Measurements from ENCODE around the gene FSD1L. TPM values are rescaled to one million over a fixed set of nuclear protein-coding genes. Genes with fewer than 3 reads are reported as not detected.
A peak's percentile ranks its signal among the peaks of the same experiment; 100 is the strongest.
"Not testable (repeated sequence)": the region's sequence is repeated elsewhere in the genome, so short reads cannot be mapped to it uniquely, and the experiment has no call there.

FSD1L gene
- total RNA-seq, 1 donor, result 1.7 TPM

DNA sequence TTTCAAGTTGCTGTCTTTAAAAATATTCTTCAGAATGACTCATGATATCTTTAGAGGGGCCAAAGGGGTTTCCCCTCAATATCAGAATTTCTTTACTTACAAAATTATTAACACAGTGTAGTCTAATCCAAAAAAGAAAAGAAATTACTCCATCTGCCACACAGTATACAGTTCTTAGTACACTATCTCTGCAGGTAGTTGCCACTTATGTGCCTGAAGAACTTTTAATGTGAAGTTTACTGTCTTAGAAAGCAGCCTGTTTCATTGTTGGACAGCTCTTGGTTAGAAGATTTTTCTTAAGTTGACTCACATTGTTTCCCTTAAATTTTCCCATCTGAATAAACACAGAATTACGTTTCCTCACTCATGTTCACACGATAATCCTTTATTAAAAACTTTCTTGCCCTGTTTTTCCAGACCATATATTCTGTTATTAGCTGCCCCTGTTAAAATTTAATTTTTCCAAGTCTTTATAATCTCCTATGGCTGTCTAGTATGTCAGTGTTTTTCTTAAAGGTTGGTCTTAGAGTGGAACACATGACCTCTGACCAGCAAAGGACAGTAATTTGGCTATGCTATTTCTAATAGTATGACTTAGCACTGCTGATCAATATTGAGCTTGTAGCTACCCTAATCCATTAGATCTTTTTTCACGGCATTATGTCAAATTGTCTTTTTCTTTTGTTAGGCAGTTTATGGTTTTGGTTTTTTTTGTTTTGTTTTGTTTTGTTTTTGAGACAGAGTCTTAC lies 88.3 kb downstream of the FSD1L start:
- Histone ChIP-seq H3K9me3 (ENCODE audit: low read depth, low read length) (no peaks in the 10 kb centered on the region), H3K27me3 (ENCODE audit: insufficient read depth, low read length) (no peaks in the 10 kb centered on the region), H3K4me3 (ENCODE audit: low read length) (no peak overlapping the region), H3K4me1 (ENCODE audit: insufficient read depth, low read length) (no peaks in the 10 kb centered on the region)

DNA sequence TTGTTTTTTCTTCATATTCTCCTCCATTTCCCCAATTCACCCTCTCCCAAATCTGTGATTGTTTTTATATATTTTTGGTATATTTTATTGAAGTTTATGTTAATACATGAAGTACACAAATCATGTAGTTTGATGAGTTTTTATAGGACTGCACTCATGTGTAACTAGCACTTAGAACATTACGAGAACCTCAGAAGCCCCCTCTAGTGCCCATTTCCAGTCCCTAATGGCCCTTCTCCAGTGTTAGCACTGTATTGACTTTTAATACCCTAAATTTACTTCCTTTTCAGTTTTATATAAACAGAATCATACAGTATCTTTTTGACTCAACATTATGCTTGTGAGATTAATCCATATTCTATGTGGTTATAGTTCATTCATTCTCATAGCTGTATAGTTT lies 91.6 kb downstream of the FSD1L start:
- Histone ChIP-seq H3K27me3 (ENCODE audit: insufficient read depth, low read length) (no peaks in the 10 kb centered on the region), H3K4me1 (ENCODE audit: insufficient read depth, low read length) (no peaks in the 10 kb centered on the region), H3K9me3 (ENCODE audit: low read depth, low read length) (no peaks in the 10 kb centered on the region), H3K4me3 (ENCODE audit: low read length) (no peak overlapping the region)

DNA sequence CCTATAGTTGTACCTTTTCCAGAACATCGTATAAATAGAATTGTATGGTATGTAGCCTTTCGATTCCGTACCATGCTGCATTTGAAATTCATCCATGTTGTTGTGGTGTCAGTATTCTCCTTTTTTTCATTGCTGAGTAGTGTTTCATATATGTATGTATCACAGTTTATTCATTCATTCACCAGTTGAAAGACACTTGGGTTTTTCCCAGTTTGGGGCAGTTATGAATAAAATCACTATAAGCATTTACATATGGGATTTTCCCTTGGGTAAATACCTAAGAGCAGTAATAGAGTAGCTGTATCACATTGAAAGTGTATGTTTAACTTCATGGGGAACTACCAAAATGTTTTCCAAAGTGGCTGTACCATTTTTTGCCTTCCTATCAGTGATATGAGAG lies 94.0 kb downstream of the FSD1L start:
- Histone ChIP-seq H3K9me3 (ENCODE audit: low read depth, low read length) (no peaks in the 10 kb centered on the region), H3K27me3 (ENCODE audit: insufficient read depth, low read length) (no peaks in the 10 kb centered on the region), H3K4me1 (ENCODE audit: insufficient read depth, low read length) (no peaks in the 10 kb centered on the region), H3K4me3 (ENCODE audit: low read length) (no peak overlapping the region)

DNA sequence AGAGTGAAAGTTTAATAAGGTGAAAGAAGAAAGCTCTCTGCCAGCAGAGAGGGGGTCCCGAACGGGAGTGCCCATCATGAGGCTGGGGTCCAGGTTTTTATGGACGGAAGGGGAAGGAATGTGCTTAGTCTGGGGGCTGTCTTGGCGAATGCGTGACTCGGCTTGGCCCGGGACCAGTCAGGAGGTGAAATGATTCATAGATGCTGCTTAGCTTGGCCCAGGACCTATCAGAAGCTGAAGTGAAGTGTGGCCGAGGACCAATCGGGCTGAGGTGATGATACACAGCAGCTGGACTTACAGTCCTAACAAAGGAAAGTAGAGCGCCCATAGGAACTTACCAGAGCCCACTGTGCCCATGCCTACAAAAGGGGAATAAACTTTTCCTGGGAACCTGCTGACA lies 106.2 kb downstream of the FSD1L start:
- no peak overlapping the region for H3K4me3 ChIP-seq (ENCODE audit: low read length)
- no peaks in the 10 kb centered on the region for H3K9me3 ChIP-seq (ENCODE audit: low read depth, low read length)
- H3K4me1 ChIP-seq (ENCODE audit: insufficient read depth, low read length), result peaks cover 8% of the 10 kb centered on the region
- no peaks in the 10 kb centered on the region for H3K27me3 ChIP-seq (ENCODE audit: insufficient read depth, low read length)

DNA sequence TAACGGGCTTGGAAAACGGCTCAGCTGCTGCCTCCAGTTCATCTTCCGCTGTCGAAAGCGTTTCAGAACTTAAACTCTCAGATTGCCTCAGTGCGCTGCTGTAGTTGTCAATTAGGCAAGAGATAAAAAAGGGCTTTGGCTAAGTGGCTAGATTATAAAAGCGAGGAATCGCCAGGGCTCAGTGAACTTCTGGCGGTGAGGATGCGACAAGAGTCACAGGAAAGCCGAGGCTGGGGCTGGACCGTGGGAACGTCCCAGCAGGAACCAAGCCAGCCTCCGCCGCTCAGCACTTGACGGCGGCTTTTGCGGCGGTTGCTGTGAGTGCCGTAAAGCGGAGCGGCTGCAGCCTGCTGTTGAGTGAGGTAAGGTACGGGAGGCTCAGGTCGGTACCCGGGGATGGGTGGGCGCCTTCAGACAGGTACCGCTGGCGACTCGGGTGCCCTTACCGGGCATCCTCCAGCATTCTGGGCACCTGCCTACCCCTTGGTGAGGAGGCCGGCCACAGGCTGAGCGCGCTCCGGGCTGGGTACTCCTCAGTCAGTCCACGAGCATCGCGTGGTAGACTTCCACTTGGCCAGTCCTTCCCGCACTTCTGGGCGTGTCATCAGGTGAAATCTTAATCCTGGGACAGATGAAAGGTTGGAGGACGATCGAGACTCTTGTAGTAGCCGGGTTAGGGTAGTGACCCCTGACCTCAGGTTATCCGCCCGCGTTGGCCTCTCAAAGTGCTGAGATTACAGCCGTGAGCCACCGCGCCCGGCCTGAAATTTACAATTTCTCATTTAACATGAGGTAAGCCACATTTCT lies 110.2 kb downstream of the FSD1L start, which contains the start of gene FKTN:
Gene FKTN (plus strand): TSS at position 328 of the 807 bp plus-strand sequence. CDS start 16,902 bp downstream, outside the sequence.
- H3K9me3 ChIP-seq (ENCODE audit: low read depth, low read length), result no peaks in the 10 kb centered on the region
- peaks cover 10% of the 10 kb centered on the region for H3K4me1 ChIP-seq (ENCODE audit: insufficient read depth, low read length)
- H3K27me3 ChIP-seq (ENCODE audit: insufficient read depth, low read length), result no peaks in the 10 kb centered on the region
- H3K4me3 ChIP-seq (ENCODE audit: low read length), result peak within 1 kb of the TSS; percentile 68

DNA sequence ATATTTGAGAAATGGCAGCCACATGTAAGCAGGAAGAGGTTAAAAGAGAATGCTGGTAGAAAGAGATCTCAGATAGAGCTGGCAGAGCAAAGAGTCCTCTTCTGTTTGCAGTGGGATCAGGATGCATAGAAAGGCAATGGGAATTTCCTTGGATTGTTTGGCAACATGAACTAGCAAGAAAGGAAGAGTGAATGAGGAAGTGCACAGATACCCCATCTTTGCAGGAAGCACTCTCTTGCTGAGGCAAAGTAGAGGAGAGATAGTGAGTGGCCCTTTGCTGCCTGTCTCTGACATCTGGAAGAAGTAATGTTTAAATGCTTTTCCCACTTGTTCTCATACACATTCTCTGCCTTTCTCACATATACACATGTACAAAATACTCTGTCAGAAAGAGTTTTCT lies 124.6 kb downstream of the FSD1L start:
- Histone ChIP-seq H3K9me3 (ENCODE audit: low read depth, low read length) (peaks cover 7% of the 10 kb centered on the region), H3K4me3 (ENCODE audit: low read length) (no peak overlapping the region), H3K4me1 (ENCODE audit: insufficient read depth, low read length) (no peaks in the 10 kb centered on the region), H3K27me3 (ENCODE audit: insufficient read depth, low read length) (no peaks in the 10 kb centered on the region)

DNA sequence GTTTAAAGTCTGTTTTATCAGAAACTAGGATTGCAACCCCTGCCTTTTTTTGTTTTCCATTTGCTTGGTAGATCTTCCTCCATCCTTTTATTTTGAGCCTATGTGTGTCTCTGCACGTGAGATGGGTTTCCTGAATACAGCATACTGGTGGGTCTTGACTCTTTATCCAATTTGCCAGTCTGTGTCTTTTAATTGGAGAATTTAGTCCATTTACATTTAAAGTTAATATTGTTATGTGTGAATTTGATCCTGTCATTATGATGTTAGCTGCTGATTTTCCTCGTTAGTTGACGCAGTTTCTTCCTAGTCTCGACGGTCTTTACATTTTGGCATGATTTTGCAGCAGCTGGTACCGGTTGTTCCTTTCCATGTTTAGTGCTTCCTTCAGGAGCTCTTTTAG lies 132.1 kb downstream of the FSD1L start:
- not testable (repeated sequence) for H3K9me3 ChIP-seq (ENCODE audit: low read depth, low read length); H3K27me3 ChIP-seq (ENCODE audit: insufficient read depth, low read length); H3K4me1 ChIP-seq (ENCODE audit: insufficient read depth, low read length); H3K4me3 ChIP-seq (ENCODE audit: low read length)

DNA sequence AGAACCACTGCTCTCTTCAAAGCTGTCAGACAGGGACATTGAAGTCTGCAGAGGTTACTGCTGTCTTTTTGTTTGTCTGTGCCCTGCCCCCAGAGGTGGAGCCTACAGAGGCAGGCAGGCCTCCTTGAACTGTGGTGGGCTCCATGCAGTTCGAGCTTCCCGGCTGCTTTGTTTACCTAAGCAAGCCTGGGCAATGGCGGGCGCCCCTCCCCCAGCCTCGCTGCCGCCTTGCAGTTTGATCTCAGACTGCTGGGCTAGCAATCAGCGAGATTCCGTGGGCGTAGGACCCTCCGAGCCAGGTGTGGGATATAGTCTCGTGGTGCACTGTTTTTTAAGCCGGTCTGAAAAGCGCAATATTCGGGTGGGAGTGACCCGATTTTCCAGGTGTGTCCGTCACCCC lies 133.7 kb downstream of the FSD1L start:
- not testable (repeated sequence) for H3K27me3 ChIP-seq (ENCODE audit: insufficient read depth, low read length); H3K4me3 ChIP-seq (ENCODE audit: low read length)

DNA sequence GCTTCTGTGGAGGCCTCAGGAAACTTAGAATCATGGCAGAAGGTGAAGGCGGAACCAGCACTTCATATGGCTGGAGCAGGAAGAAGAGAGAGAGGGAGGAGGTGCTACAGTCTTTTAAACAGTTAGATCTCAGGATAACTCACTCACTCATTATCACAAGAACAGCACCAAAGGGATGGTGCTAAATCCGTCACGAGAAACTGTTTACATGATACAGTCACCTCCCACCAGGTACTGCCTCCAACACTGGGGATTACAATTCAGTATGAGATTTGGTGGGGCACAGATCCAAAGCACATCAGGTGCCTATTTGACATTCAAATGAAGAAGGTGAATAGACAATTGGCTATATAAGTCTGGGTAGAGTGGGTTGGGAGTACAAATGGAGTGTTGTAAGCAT lies 145.3 kb downstream of the FSD1L start:
- H3K4me3 ChIP-seq (ENCODE audit: low read length), result no peak overlapping the region
- peaks cover 3% of the 10 kb centered on the region for H3K9me3 ChIP-seq (ENCODE audit: low read depth, low read length)
- H3K27me3 ChIP-seq (ENCODE audit: insufficient read depth, low read length), result no peaks in the 10 kb centered on the region
- no peaks in the 10 kb centered on the region for H3K4me1 ChIP-seq (ENCODE audit: insufficient read depth, low read length)

More for the DNA sequence above, 133.7 kb downstream of the FSD1L start:
- not testable (repeated sequence) for H3K9me3 ChIP-seq (ENCODE audit: low read depth, low read length); H3K4me1 ChIP-seq (ENCODE audit: insufficient read depth, low read length)

Other genes starting within 250 kb of the FSD1L start
- 8.2 TPM for gene SLC44A1, start 203.4 kb upstream of the FSD1L start, total RNA-seq
- gene FKTN, start 110.1 kb downstream of the FSD1L start, total RNA-seq, result 4.4 TPM
- not detected for gene TAL2, start 214.4 kb downstream of the FSD1L start, total RNA-seq
- gene TMEM38B, start 246.5 kb downstream of the FSD1L start, total RNA-seq, result 17.9 TPM